ENCODE results near the gene CD160. TPM values are rescaled to one million over a fixed set of nuclear protein-coding genes. Genes with fewer than 3 reads are reported as not detected.

The CD160 gene
- total RNA-seq, 1 experiment from 2014 or later: not detected

DNA sequence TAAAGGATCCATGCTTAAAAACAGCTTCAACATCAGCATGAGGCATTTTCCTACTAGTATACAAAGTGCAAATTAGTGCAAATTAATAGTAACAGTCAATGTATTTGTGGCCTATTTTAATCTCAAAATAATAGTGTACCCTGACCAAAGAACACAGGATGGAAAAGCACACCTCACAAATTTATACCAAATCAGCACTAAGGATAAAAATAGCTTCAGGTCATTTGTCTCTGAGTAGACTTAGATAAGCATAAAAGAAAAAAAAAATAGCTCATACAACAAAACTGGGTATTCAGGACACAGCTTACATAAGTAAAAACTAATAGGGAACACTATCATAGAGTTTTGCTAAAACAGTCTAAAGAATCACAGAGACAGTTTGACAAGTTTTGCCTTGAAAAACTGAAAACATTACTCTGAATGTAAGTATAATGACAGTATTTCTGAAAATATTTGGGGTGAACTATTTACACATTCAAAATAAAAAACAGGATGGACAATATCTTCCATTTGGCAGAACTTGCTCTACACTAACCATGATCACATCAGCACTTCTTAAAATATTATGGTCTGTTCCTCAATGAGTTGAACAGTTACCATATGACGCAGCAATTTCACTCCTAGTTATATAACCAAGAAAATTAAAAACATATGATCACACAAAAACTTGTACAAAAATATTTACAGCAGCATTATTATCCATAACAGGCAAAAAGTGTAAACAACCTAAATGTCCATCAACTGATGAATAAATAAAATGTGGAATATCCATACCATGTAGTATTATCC, 58.3 kb downstream of the CD160 start:
- H2BK5ac ChIP-seq (ENCODE audit: insufficient read length, low read length): no peak overlapping the region
- no peak overlapping the region for H2BK15ac ChIP-seq (ENCODE audit: low read depth, low read length)

More for the DNA sequence above, 58.3 kb downstream of the CD160 start:
- Histone ChIP-seq H4K91ac (ENCODE audit: insufficient read length, low read depth, low read length) (no peak overlapping the region), H3K4me1 (ENCODE audit: insufficient read depth, low read length) (no peaks in the 10 kb centered on the region), H4K8ac (replicated peaks; ENCODE audit: insufficient read length, low read depth, low read length) (no peak overlapping the region), H3K79me1 (ENCODE audit: insufficient read depth, low read depth, low read length, poor library complexity, severe bottlenecking) (no peaks in the 10 kb centered on the region), H3K27ac (ENCODE audit: insufficient read length, low read depth, low read length) (no peak overlapping the region), H3K4ac (ENCODE audit: low read depth, low read length) (no peak overlapping the region), H2BK120ac (ENCODE audit: low read depth, low read length, poor library complexity, severe bottlenecking) (no peak overlapping the region), H3K23ac (ENCODE audit: insufficient read length, low read depth, low read length) (no peak overlapping the region), H3K23me2 (ENCODE audit: insufficient read length, low read depth, low read length, poor library complexity, severe bottlenecking) (no peaks in the 10 kb centered on the region), H3K9me3 (ENCODE audit: control insufficient read depth, low read depth, low read length) (no peaks in the 10 kb centered on the region), H4K5ac (ENCODE audit: insufficient read length, low read depth, low read length) (no peak overlapping the region), H2BK12ac (ENCODE audit: insufficient read length, low read depth, low read length) (no peak overlapping the region), H3K14ac (ENCODE audit: insufficient read depth, low read length) (no peak overlapping the region), H4K20me1 (ENCODE audit: control insufficient read depth, insufficient read depth, insufficient read length) (no peaks in the 10 kb centered on the region), H3K27me3 (ENCODE audit: insufficient read depth, low read length) (no peaks in the 10 kb centered on the region), H3K79me2 (ENCODE audit: insufficient read depth, low read length) (no peaks in the 10 kb centered on the region), H3K4me2 (ENCODE audit: insufficient read depth, insufficient read length, low read length) (no peak overlapping the region), H3T11ph (ENCODE audit: low read length) (no peak overlapping the region), H3K56ac (ENCODE audit: insufficient read length, low read depth, low read length) (no peak overlapping the region), H3K9ac (ENCODE audit: extremely low read depth, insufficient read length, low read length) (no peak overlapping the region), H2AFZ (ENCODE audit: low read length) (no peak overlapping the region), H2AK5ac (ENCODE audit: insufficient read length, low read length) (no peak overlapping the region), H3K18ac (ENCODE audit: insufficient read length, low read depth, low read length) (no peak overlapping the region), H2BK20ac (ENCODE audit: low read depth, low read length, poor library complexity, severe bottlenecking) (no peak overlapping the region)
- Mint-ChIP-seq H3K36me3 (ENCODE audit: insufficient read depth in 1 of 3, low read depth in 3 of 3) (peaks cover 0 to 10% (median 7%) of the 10 kb centered on the region in 3 experiments; a peak in 3 of 7 replicates), H3K9me3 (no peaks in the 10 kb centered on the region), H3K4me3 (no peak overlapping the region), H3K27ac (no peak overlapping the region), H3K4me1 (no peaks in the 10 kb centered on the region), H3K27me3 (ENCODE audit: low read depth) (no peaks in the 10 kb centered on the region)
- WGBS (ENCODE audit: extremely low coverage, insufficient read length, low lambda C conversion rate): no CpG with 5 or more reads among the region's 1 CpG
- TF ChIP-seq, protein P1, sequence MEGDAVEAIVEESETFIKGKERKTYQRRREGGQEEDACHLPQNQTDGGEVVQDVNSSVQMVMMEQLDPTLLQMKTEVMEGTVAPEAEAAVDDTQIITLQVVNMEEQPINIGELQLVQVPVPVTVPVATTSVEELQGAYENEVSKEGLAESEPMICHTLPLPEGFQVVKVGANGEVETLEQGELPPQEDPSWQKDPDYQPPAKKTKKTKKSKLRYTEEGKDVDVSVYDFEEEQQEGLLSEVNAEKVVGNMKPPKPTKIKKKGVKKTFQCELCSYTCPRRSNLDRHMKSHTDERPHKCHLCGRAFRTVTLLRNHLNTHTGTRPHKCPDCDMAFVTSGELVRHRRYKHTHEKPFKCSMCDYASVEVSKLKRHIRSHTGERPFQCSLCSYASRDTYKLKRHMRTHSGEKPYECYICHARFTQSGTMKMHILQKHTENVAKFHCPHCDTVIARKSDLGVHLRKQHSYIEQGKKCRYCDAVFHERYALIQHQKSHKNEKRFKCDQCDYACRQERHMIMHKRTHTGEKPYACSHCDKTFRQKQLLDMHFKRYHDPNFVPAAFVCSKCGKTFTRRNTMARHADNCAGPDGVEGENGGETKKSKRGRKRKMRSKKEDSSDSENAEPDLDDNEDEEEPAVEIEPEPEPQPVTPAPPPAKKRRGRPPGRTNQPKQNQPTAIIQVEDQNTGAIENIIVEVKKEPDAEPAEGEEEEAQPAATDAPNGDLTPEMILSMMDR (conservative IDR thresholded peaks at IDR 0.05): no peak
- no peak for DNase-seq
